ENCODE results near the gene PI16. TPM values are rescaled to one million over a fixed set of nuclear protein-coding genes. Genes with fewer than 3 reads are reported as not detected.
"Not testable (repeated sequence)": the region's sequence is repeated elsewhere in the genome, so short reads cannot be mapped to it uniquely, and the experiment has no call there.

The PI16 gene
- total RNA-seq, 2 experiments from 2014 or later: 5.2 to 7.8 TPM

DNA sequence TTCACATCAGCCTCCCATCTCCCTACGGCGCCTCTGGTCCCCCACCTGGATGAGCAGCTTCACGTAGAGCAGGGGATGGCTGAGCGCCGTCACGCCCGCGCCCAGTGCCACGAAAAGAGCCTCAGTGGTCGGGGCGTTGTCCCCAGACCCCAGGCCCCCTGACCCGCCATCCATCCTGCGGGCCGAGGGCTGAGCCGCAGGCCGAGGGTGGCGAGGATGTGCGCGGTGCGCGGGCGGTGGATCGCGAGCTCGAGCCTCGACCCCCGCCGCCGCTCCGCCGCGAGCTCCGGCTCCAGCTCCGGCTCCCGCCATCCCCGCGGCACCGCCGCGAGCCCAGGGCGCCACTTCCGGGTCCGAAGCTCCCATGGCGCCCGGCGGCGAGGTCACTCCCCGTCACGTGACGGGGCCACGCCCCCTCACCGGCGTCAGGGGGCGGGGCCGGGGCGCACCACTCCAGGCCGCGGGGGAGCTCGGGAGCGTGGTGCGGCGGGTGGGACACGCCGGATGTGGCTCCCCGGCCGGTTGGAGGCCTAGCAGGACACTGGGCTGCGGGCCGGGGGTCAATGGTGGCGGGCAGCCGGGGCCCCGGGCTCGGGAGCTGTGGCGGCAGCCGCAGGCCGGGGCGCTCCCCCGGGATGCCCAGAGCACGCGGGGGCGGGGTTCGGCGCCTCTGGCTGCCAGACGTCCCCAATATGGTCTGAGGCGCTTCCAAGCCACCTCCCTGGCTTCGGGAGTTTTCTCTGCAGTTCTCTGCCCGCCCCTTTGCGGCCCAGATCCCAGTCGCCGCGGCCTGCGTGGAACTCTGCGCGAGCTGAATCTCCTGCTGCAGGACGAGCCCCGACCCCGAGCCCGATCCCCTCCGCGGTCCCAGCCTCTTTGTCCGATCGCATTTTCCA is 31.5 kb downstream of the PI16 start, which contains the start of gene MTCH1:
TSS of gene MTCH1 (minus strand) at position 389 of the 896 bp plus-strand sequence. CDS start at position 366, 23 bp downstream.
- H3K9me3 Mint-ChIP-seq: no peaks in the 10 kb centered on the region
- Histone ChIP-seq H3K27ac (ENCODE audit: low read depth in 1 of 2, low read length in 2 of 2) (peak within 1 kb of the TSS; percentile 61 to 81), H3K36me3 (ENCODE audit: insufficient read depth, low read length) (peaks cover 4% of the 10 kb centered on the region), H3K4me1 (ENCODE audit: insufficient read depth, low read length) (peaks cover 49% of the 10 kb centered on the region), H3K4me3 (ENCODE audit: low read length) (peak within 1 kb of the TSS; percentile 90), H3K9me3 (ENCODE audit: control insufficient read depth in 1 of 2, insufficient read depth in 1 of 2, low read length in 2 of 2) (no peaks in the 10 kb centered on the region), H3K27me3 (ENCODE audit: control insufficient read depth in 1 of 2, insufficient read depth in 2 of 2, low read length in 2 of 2) (no peaks in the 10 kb centered on the region)
- ChIA-PET CTCF (interaction anchor here (0.9 to 2.0 kb wide), 5 partner anchors 32 to 227 kb away, joined by 3 to 9 read pairs (median 3); partner anchors contain the start of genes C6orf89 and PPIL1), POLR2A (interaction anchor here (0.5 to 3.2 kb wide), 26 partner anchors 21 to 833 kb away, joined by 3 to 35 read pairs (median 6); partner anchors contain the start of genes C6orf89, PI16, PIM1 and PPIL1)
- ATAC-seq (ENCODE audit: poor library complexity) (peak; percentile 85), DNase-seq (peak; percentile 73 to 96 (median 86))
- peak within 1 kb of the TSS; percentile 99 for H3K4me3 Mint-ChIP-seq
- peaks cover 23% of the 10 kb centered on the region for H3K4me1 Mint-ChIP-seq (ENCODE audit: low read depth)
- peaks cover 14% of the 10 kb centered on the region for H3K36me3 Mint-ChIP-seq (ENCODE audit: low read depth)
- intact Hi-C loops (cut with DNase I, micrococcal nuclease): loop anchor here (1.0 to 5.0 kb wide), 5 partner anchors 21 to 1064 kb away; partner anchors contain the start of genes C6orf89 (in 1 of the 2), PIM1 (in 1 of the 2) and SRPK1 (in 1 of the 2)
- no peaks in the 10 kb centered on the region for H3K27me3 Mint-ChIP-seq
- H3K27ac Mint-ChIP-seq: no peak within 1 kb of the TSS
- no peak for TF ChIP-seq CTCF (IDR thresholded peaks at IDR 0.05)

GRCh38 chr6:36986704-36987047 is 32.1 kb downstream of the PI16 start:
- Histone ChIP-seq H3K9me3 (ENCODE audit: control insufficient read depth in 1 of 2, insufficient read depth in 1 of 2, low read length in 2 of 2) (no peaks in the 10 kb centered on the region), H3K4me1 (ENCODE audit: insufficient read depth, low read length) (peaks cover 44% of the 10 kb centered on the region), H3K27ac (ENCODE audit: low read depth in 1 of 2, low read length in 2 of 2) (peak overlapping the region; percentile 61 to 81), H3K27me3 (ENCODE audit: control insufficient read depth in 1 of 2, insufficient read depth in 2 of 2, low read length in 2 of 2) (no peaks in the 10 kb centered on the region), H3K36me3 (ENCODE audit: insufficient read depth, low read length) (peaks cover 4% of the 10 kb centered on the region), H3K4me3 (ENCODE audit: low read length) (peak overlapping the region; percentile 90)
- no peak for TF ChIP-seq CTCF (IDR thresholded peaks at IDR 0.05)
- H3K9me3 Mint-ChIP-seq: no peaks in the 10 kb centered on the region
- no peak overlapping the region for H3K27ac Mint-ChIP-seq
- CTCF ChIA-PET: interaction anchor here (1.0 to 2.0 kb wide), 4 partner anchors 31 to 227 kb away, joined by 3 to 9 read pairs (median 6); partner anchors contain the start of genes C6orf89 and PPIL1
- intact Hi-C loops (cut with DNase I, micrococcal nuclease): loop anchor here in 1 of 2 experiments (1.0 to 5.0 kb wide), 4 partner anchors 32 to 1064 kb away; partner anchors contain the start of genes C6orf89, PIM1 and SRPK1
- H3K36me3 Mint-ChIP-seq (ENCODE audit: low read depth): peaks cover 10% of the 10 kb centered on the region
- H3K4me1 Mint-ChIP-seq (ENCODE audit: low read depth): peaks cover 17% of the 10 kb centered on the region
- POLR2A ChIA-PET: interaction anchor here (0.5 to 3.2 kb wide), 19 partner anchors 20 to 832 kb away, joined by 3 to 35 read pairs (median 7); partner anchors contain the start of genes C6orf89, PI16, PIM1 and PPIL1
- ATAC-seq (ENCODE audit: poor library complexity): peak; percentile 24
- peak in 1 of 14 experiments; percentile 20 for DNase-seq
- no peaks in the 10 kb centered on the region for H3K27me3 Mint-ChIP-seq
- peak overlapping the region; percentile 99 for H3K4me3 Mint-ChIP-seq

GRCh38 chr6:36989264-36989663 is 34.7 kb downstream of the PI16 start:
- no peak for DNase-seq
- Histone ChIP-seq H3K4me1 (ENCODE audit: insufficient read depth, low read length) (peaks cover 21% of the 10 kb centered on the region), H3K9me3 (ENCODE audit: control insufficient read depth in 1 of 2, insufficient read depth in 1 of 2, low read length in 2 of 2) (no peaks in the 10 kb centered on the region), H3K4me3 (ENCODE audit: low read length) (no peak overlapping the region), H3K36me3 (ENCODE audit: insufficient read depth, low read length) (no peaks in the 10 kb centered on the region), H3K27ac (ENCODE audit: low read depth in 1 of 2, low read length in 2 of 2) (no peak overlapping the region), H3K27me3 (ENCODE audit: control insufficient read depth in 1 of 2, insufficient read depth in 2 of 2, low read length in 2 of 2) (no peaks in the 10 kb centered on the region)
- Mint-ChIP-seq H3K27ac (no peak overlapping the region), H3K27me3 (peaks cover 6% of the 10 kb centered on the region), H3K9me3 (no peaks in the 10 kb centered on the region), H3K4me1 (ENCODE audit: low read depth) (peaks cover 11% of the 10 kb centered on the region), H3K36me3 (ENCODE audit: low read depth) (peaks cover 6% of the 10 kb centered on the region), H3K4me3 (no peak overlapping the region)
- ChIA-PET POLR2A (no interaction called here), CTCF (interaction anchor here (1.5 kb wide), 1 partner anchor 29 kb away, joined by 7 read pairs; no protein-coding TSS in a partner anchor)
- no peak for TF ChIP-seq CTCF (IDR thresholded peaks at IDR 0.05)
- no peak for ATAC-seq (ENCODE audit: poor library complexity)
- intact Hi-C loops (cut with DNase I, micrococcal nuclease): loop anchor here in 1 of 2 experiments (5.0 kb wide), 1 partner anchor 1067 kb away; the partner anchor contains the start of gene SRPK1

DNA sequence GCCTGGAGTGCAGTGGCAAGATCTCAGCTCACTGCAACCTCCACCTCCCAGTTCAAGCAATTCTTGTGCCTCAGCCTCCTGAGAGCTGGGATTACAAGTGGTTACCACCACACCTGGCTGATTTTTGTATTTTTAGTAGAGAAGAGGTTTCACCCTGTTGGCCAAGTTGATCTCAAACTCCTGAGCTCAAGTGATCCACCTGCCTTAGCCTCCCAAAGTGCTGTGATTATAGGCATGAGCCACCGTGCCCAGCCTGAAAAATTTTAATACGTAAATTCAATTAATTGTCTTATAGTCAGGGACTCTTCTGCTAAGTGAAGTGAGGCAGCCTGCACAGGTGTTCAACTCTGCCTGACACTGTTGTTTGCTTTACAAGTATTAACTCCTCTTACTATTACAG is 35.9 kb downstream of the PI16 start:
- H3K27me3 Mint-ChIP-seq; H3K4me3 ChIP-seq (ENCODE audit: low read length); H3K4me3 Mint-ChIP-seq; H3K27ac ChIP-seq (ENCODE audit: low read depth in 1 of 2, low read length in 2 of 2); ATAC-seq (ENCODE audit: poor library complexity); H3K9me3 Mint-ChIP-seq; intact Hi-C loops (cut with DNase I, micrococcal nuclease); H3K27ac Mint-ChIP-seq; H3K9me3 ChIP-seq (ENCODE audit: control insufficient read depth in 1 of 2, insufficient read depth in 1 of 2, low read length in 2 of 2); H3K27me3 ChIP-seq (ENCODE audit: control insufficient read depth in 1 of 2, insufficient read depth in 2 of 2, low read length in 2 of 2); POLR2A ChIA-PET; H3K36me3 Mint-ChIP-seq (ENCODE audit: low read depth); H3K36me3 ChIP-seq (ENCODE audit: insufficient read depth, low read length); DNase-seq; H3K4me1 ChIP-seq (ENCODE audit: insufficient read depth, low read length): not testable (repeated sequence)
- CTCF ChIA-PET: interaction anchor here (0.6 kb wide), 1 partner anchor 131 kb away, joined by 3 read pairs; no protein-coding TSS in a partner anchor
- H3K4me1 Mint-ChIP-seq (ENCODE audit: low read depth): peaks cover 11% of the 10 kb centered on the region
